IPS DF 4.7 (cell line): ENCODE data around the gene IGF2BP2.
"Not testable (repeated sequence)": the region's sequence is repeated elsewhere in the genome, so short reads cannot be mapped to it uniquely, and the experiment has no call there.

Source experiments
- DNase-seq: peaks from one replicate; pipeline ENCODE4 v3.0.0-alpha.2; 2013; ENCODE audit warnings: low spot score; ENCODE audit errors: extremely low read depth

IGF2BP2 gene

GRCh38 chr3:185825006-185825638, at the start of gene IGF2BP2:
Gene IGF2BP2, minus strand, starts transcription at chr3:185825042. Its CDS starts 82 bp downstream, at chr3:185824960.
- no peak for DNase-seq

DNA sequence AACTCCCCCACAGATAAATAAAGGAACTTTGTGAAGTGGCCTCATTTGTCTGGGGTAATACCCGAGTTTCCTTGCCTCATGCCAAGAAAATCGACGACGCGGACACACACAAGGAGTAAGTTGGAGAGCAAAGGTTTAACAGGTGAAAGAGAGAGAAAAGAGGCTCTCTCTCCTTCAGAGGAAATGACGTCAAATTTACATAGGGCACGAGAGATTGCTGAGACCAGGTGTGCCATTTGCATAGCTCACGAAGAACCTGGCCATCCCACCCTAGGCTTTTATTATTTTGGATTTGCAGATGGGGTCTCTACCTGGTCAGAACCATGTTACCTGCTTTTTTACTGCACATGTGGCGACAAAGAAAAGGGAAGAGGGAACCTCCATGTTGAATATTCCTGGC, 49.3 kb upstream of the IGF2BP2 start:
- no peak for DNase-seq

DNA sequence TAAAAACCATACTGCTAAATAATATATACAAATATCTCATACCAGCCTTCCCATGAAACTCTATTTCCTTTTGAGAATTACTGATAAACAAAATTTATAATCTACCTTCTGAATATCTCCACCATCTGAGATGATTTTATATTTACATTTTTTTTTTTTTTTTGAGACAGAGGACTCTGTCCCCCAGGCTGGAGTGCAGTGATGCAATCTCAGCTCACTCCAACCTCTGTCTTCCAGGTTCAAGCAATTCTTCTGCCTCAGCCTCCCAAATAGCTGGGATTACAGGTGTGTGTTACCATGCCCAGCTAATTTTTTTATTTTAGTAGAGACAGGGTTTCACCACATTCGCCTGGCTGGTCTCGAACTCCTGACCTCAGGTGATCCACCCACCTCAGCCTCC, 42.8 kb upstream of the IGF2BP2 start:
- no peak for DNase-seq

- DNase-seq, result no peak
Measured at GRCh38 chr3:185866995-185867394, 42.2 kb upstream of the IGF2BP2 start.

- no peak for DNase-seq
Measured at GRCh38 chr3:185866555-185866954, 41.7 kb upstream of the IGF2BP2 start.

- no peak for DNase-seq
Measured at GRCh38 chr3:185865247-185865646, 40.4 kb upstream of the IGF2BP2 start.

DNA sequence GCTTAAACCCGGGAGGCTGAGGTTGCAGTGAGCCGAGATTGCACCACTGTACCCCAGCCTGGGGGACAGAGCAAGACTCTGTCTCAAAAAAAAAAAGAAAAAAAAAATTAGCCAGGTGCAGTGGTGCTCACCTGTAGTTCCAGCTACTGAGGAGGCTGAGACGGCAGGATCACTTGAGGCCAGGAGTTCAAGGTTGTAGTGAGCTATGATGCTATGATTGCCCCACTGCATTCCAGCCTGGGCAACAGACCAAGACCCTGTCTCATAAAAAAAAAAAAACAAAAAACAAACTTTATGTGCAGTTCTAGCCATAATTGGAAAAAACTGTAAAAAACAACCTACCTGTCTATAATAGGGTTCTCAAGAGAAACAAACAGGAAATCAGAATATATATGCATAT, 39.9 kb upstream of the IGF2BP2 start:
- DNase-seq, result no peak

- DNase-seq, result no peak
Measured at GRCh38 chr3:185862920-185863319, 38.1 kb upstream of the IGF2BP2 start.

- no peak for DNase-seq
Measured at GRCh38 chr3:185859294-185859972, 34.6 kb upstream of the IGF2BP2 start.

DNA sequence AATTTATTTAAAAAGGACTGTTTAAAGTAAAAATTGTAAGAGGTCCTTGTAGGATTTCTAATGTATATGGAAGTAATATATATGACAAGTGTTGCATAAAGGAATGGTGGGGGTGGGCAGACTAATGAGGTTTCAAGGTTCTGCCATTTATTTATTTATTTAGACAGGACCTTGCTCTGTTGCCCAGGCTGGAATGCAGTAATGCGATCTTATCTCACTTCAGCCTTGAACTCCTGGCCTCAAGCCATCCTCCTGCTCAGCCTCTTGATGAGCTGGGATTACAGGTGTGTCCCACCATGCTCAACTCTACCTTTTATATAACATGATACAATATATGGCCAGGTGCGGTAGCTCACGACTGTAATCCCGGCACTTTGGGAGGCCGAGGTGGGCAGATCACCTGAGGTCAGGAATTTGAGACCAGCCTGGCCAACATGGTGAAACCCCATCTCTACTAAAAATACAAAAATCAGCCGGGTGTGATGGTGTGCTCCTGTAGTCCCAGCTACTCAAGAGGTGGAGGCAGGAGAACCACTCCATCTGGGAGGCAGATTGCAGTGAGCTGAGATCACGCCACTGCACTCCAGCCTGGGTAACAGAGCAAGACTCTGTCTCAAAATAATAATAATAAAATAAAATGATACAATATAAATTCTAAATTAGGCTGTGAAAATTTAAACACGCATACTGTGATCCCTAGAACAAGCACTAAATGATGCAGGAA, 33.8 kb upstream of the IGF2BP2 start:
- DNase-seq, result no peak

DNA sequence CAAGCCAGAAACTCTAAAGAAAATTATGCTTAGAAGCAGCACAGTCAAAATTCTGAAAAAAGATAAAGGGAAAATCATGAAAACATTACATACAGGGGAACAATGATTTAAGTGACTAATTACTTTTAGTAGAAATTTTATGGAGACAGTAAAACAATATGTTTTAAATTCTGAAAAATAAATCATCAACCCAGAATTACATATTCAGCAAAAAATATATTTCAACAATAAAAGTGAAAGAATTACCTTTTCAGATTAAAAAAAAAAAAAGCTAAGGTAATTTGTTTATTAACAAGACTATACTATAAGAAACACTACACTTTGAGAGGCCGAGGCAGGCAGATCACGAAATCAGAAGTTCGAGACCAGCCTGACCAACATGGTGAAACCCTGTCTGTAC, 32.4 kb upstream of the IGF2BP2 start:
- DNase-seq, result no peak

GRCh38 chr3:185856652-185857051, 31.8 kb upstream of the IGF2BP2 start:
- no peak for DNase-seq

GRCh38 chr3:185853771-185854170, 28.9 kb upstream of the IGF2BP2 start:
- DNase-seq, result not testable (repeated sequence)

DNA sequence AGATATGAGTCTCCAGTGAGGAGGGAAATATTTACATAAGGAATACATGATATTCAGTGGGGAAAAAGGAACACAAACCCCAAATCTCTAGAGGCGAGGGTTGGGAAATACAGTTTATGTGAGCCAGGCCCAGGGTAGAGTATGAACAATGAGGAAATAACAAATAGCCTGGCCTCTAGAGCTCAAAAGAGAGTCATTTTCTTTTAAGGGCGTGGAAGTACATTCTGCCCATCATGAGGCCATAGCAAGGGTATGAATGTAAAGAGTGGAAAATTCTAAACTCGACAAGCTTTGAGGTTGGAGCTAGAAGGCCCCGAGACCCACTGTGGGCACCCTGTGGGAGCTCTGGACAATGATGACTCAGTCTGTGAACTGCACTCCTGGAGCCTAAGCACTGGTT, 27.8 kb upstream of the IGF2BP2 start:
- DNase-seq, result no peak

GRCh38 chr3:185851959-185852358, 27.1 kb upstream of the IGF2BP2 start:
- DNase-seq, result no peak

- no peak for DNase-seq
Measured at GRCh38 chr3:185851046-185851445, 26.2 kb upstream of the IGF2BP2 start.

GRCh38 chr3:185847506-185847905, 22.7 kb upstream of the IGF2BP2 start:
- no peak for DNase-seq

- DNase-seq, result no peak
Measured at GRCh38 chr3:185846037-185846436, 21.2 kb upstream of the IGF2BP2 start.

DNA sequence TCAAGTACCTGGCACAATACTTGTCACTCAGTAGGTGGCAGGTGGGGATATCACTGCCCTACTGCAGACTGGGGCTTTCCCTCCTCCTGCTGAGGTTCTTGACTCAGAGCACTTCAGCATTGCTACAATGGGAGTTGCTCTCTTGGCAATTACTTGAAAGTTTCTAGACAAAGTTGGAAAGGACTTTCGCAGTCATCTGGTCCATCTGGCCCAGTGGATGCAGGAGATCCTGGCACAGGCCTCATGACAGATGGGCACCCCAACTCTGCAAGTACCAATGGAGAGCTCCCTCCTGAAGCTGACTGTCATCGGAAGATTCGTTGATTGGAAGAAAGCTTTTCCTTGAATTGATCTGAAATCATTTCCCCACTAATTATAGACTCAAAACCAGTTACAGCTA, 19.2 kb upstream of the IGF2BP2 start:
- no peak for DNase-seq

GRCh38 chr3:185843635-185844034, 18.8 kb upstream of the IGF2BP2 start:
- DNase-seq, result no peak

GRCh38 chr3:185843126-185843525, 18.3 kb upstream of the IGF2BP2 start:
- no peak for DNase-seq

DNA sequence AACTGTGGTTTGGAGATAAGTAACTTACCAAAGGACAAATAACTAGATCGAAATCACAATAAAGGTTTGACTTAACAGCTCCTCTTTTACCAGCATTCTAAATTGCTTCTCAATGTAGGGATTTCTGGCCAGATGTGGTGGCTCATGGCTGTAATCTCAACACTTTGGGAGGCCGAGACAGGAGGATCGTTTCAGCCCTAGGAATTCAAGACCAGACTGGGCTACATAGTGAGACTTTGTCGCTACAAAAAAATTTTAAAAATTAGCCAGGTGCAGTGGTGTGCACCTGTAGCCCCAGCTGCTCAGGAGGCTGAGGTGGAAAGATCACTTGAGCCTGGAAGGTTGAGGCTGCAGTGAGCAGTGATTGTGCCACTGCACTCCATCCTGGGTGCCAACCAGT, 17.4 kb upstream of the IGF2BP2 start:
- no peak for DNase-seq
